PC-3 (cell line): Measurements from ENCODE around the gene HOXD11.

Experiments used
- CTCF ChIP-seq: fragments of 300-600 bp; sonication (generic); conservative IDR thresholded peaks from 2 replicates; pipeline ENCODE4 v1.5.1; 2017; ENCODE audit warnings: antibody characterized with exemption, low read depth, mild to moderate bottlenecking, low read length
- EZH2 ChIP-seq: fragments of 300-600 bp; sonication (generic); IDR thresholded peaks from one replicate; pipeline ENCODE4 v1.6.1; 2017; ENCODE audit warnings: antibody characterized with exemption, mild to moderate bottlenecking, low read length; ENCODE audit not compliant: unreplicated experiment

GRCh38 chr2:176093898-176094249 lies 13.2 kb upstream of the HOXD11 start:
- TF ChIP-seq CTCF (no peak), EZH2 (no peak)
